OCI-LY1 (cell line): ENCODE results near the gene TOX2.

Experiments used
- H2AFZ ChIP-seq: fragments of 200-600 bp; sonication (generic), shearing (Covaris generic); 2 replicates; pipeline ENCODE4 v1.6.0; 2014; ENCODE audit warnings: antibody characterized with exemption, mild to moderate bottlenecking, low read length
- H3F3A ChIP-seq: fragments of 200-600 bp; sonication (generic), shearing (Covaris generic); 2 replicates; pipeline ENCODE4 v1.6.0; 2014; ENCODE audit warnings: mild to moderate bottlenecking, antibody characterized with exemption, low read length, moderate library complexity; ENCODE audit not compliant: insufficient read depth
- H3K27ac ChIP-seq: fragments of 200-600 bp; sonication (generic); 2 replicates; pipeline ENCODE4 v1.5.1; 2014; ENCODE audit warnings: low read length, mixed run types, mild to moderate bottlenecking, low read depth; ENCODE audit not compliant: poor library complexity, severe bottlenecking
- H3K27me3 ChIP-seq: fragments of 200-600 bp; sonication (generic); 2 replicates; pipeline ENCODE4 v1.6.0; 2014; ENCODE audit warnings: antibody characterized with exemption, mild to moderate bottlenecking, low read length, moderate library complexity; ENCODE audit not compliant: insufficient read depth
- H3K36me3 ChIP-seq: fragments of 200-600 bp; sonication (generic); 2 replicates; pipeline ENCODE4 v1.6.1; 2014; ENCODE audit warnings: mild to moderate bottlenecking, antibody characterized with exemption, low read length, moderate library complexity, mixed read lengths; ENCODE audit not compliant: insufficient read depth
- H3K4me1 ChIP-seq: fragments of 200-600 bp; sonication (generic); 2 replicates; pipeline ENCODE4 v1.5.1; 2014; ENCODE audit warnings: mild to moderate bottlenecking, low read length, moderate library complexity; ENCODE audit not compliant: insufficient read depth, severe bottlenecking
- H3K4me2 ChIP-seq: fragments of 200-600 bp; sonication (generic), shearing (Covaris generic); 2 replicates; pipeline ENCODE4 v1.6.1; 2014; ENCODE audit warnings: low read length
- H3K4me3 ChIP-seq: fragments of 200-600 bp; sonication (generic); 2 replicates; pipeline ENCODE4 v1.5.1; 2014; ENCODE audit warnings: low read length, low read depth, mild to moderate bottlenecking, mixed read lengths; ENCODE audit not compliant: poor library complexity, severe bottlenecking
- H3K79me2 ChIP-seq: fragments of 200-600 bp; shearing (Covaris generic); 2 replicates; pipeline ENCODE4 v1.6.1; 2016; ENCODE audit warnings: mixed run types, low read length, mixed read lengths; ENCODE audit not compliant: insufficient read depth
- H3K9ac ChIP-seq: fragments of 200-600 bp; sonication (generic), shearing (Covaris generic); 2 replicates; pipeline ENCODE4 v1.6.1; 2014; ENCODE audit warnings: mild to moderate bottlenecking, low read length, mixed read lengths
- H3K9me2 ChIP-seq: fragments of 200-600 bp; sonication (generic), shearing (Covaris generic); 2 replicates; pipeline ENCODE4 v1.6.1; 2014; ENCODE audit warnings: low read depth, mild to moderate bottlenecking, low read length, mixed read lengths
- H3K9me3 ChIP-seq: fragments of 200-600 bp; shearing (Covaris generic); 2 replicates; pipeline ENCODE4 v1.6.1; 2014; ENCODE audit warnings: low read length, mixed read lengths
- H4K20me1 ChIP-seq: fragments of 200-600 bp; sonication (generic), shearing (Covaris generic); 2 replicates; pipeline ENCODE4 v1.6.0; 2016; ENCODE audit warnings: mild to moderate bottlenecking, low read length; ENCODE audit not compliant: insufficient read depth
- CTCF ChIP-seq: fragments of 200-600 bp; sonication (generic), shearing (Covaris generic); IDR thresholded peaks from 2 replicates; pipeline ENCODE4 v1.5.1; 2017; ENCODE audit warnings: mild to moderate bottlenecking, antibody characterized with exemption, low read length, moderate library complexity, mixed read lengths
- EZH2 ChIP-seq: fragments of 200-600 bp; sonication (generic), shearing (Covaris generic); IDR thresholded peaks from 2 replicates; pipeline ENCODE4 v1.8.0; 2017; ENCODE audit warnings: borderline replicate concordance, mixed run types, mild to moderate bottlenecking, antibody characterized with exemption, low read length, moderate library complexity, mixed read lengths

Gene TOX2

GRCh38 chr20:43982016-43982415 is 67.4 kb downstream of the TOX2 start:
- Histone ChIP-seq H3K4me2 (no peak overlapping the region), H3K9me3 (no peaks in the 10 kb centered on the region), H3K27ac (no peak overlapping the region), H3K79me2 (no peaks in the 10 kb centered on the region), H4K20me1 (no peaks in the 10 kb centered on the region), H2AFZ (no peak overlapping the region), H3K36me3 (no peaks in the 10 kb centered on the region), H3F3A (no peaks in the 10 kb centered on the region), H3K9me2 (no peaks in the 10 kb centered on the region), H3K27me3 (no peaks in the 10 kb centered on the region), H3K9ac (no peak overlapping the region), H3K4me1 (peaks cover 17% of the 10 kb centered on the region), H3K4me3 (no peak overlapping the region)
- TF ChIP-seq CTCF (no peak), EZH2 (no peak)

DNA sequence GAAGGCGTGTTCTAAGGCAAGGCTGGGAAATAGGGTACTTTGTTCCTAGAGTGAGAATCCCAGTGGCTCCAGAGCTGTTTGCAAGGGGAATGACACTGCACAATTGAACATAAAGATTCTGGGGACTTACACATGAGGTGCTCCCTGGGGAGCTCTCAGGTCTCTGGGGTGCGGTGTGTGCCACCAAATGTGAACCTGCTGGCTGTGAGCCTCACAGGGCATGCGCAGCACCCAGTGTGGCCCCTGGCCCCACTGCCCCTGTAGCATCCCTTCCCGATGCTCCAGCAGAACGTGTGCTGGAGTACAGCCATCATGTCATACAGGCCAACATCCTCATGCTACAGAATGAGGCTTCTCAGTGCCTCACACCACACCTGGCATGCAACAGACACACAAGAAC is 68.2 kb downstream of the TOX2 start:
- H3K36me3 ChIP-seq, result no peaks in the 10 kb centered on the region
- no peak for TF ChIP-seq CTCF
- no peak for TF ChIP-seq EZH2
- H2AFZ ChIP-seq, result no peak overlapping the region
- H3K9me3 ChIP-seq, result no peaks in the 10 kb centered on the region
- no peak overlapping the region for H3K4me3 ChIP-seq
- H4K20me1 ChIP-seq, result no peaks in the 10 kb centered on the region
- no peaks in the 10 kb centered on the region for H3F3A ChIP-seq
- peaks cover 13% of the 10 kb centered on the region for H3K4me1 ChIP-seq
- H3K9ac ChIP-seq, result no peak overlapping the region
- no peak overlapping the region for H3K4me2 ChIP-seq
- H3K9me2 ChIP-seq, result no peaks in the 10 kb centered on the region
- H3K27ac ChIP-seq, result no peak overlapping the region
- H3K27me3 ChIP-seq, result no peaks in the 10 kb centered on the region
- H3K79me2 ChIP-seq, result no peaks in the 10 kb centered on the region

DNA sequence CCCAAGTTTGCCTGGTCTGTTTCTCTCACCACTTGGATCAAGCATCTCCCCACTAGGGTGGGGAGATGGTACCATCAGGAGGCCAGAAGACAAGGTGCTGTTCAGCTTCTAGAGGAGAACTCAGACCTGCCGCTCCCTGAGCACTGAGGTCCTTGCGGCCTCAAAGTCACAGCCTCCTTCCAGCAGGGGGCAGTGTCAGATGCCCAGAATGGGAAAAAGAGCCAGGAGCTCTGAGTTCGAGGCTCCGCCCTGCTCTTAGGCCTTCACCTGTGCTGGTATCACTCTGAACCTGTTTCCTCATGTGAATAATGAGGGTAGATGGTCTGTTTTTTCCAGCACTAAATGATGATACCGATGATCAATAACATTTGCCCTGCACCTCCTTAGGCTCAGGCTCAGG is 68.7 kb downstream of the TOX2 start:
- Histone ChIP-seq H3K4me1 (peaks cover 18% of the 10 kb centered on the region), H3K4me2 (no peak overlapping the region), H3K27me3 (no peaks in the 10 kb centered on the region), H2AFZ (no peak overlapping the region), H3K9ac (no peak overlapping the region), H3K36me3 (no peaks in the 10 kb centered on the region), H3K79me2 (no peaks in the 10 kb centered on the region), H3F3A (no peaks in the 10 kb centered on the region), H3K27ac (no peak overlapping the region), H3K9me3 (no peaks in the 10 kb centered on the region), H3K9me2 (no peaks in the 10 kb centered on the region), H3K4me3 (no peak overlapping the region), H4K20me1 (no peaks in the 10 kb centered on the region)
- TF ChIP-seq CTCF (peak; percentile 69), EZH2 (no peak)
